GM18909 (cell line): ENCODE measurements around the gene GBGT1.

Experiments
- ATAC-seq: cut with Tn5 transposase; IDR thresholded peaks from one replicate; pipeline ENCODE4 v1.9.1; 2021; ENCODE audit warnings: mild to moderate bottlenecking; ENCODE audit not compliant: unreplicated experiment, poor library complexity

GBGT1 gene

DNA sequence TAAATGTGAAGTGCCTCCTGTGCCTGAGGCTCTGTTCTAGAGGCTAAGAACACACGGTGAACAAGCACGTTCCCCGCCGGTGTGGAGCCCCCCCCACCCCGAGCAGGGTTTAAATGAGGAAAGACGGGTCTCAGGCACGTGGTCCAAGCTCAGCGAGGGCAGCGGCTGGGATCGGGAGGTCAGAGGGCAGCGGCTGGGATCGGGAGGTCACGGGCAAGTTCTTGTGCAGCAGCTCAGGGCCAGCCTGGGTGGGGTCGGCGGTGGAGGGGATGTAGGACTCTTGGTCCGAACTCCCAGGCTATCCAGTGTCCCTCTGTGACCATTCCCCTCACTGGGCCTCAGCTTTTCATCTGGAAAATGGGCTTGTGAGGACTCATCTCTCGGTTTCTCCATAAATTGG is 2.7 kb upstream of the GBGT1 start:
- ATAC-seq: no peak

DNA sequence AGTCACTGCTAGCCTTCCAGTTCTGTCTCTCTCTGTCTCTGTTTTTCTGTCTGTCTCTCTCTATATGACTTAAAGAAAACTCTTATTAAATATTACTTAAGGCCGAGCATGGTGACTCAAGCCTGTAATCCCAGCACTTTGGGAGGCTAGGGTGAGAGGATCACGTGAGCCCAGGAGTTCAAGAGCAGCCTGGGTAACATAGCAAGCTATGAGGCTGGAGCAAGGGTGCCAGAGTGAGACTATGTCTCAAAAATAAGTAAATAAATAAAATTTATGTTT is 1.7 kb upstream of the GBGT1 start:
- no peak for ATAC-seq

DNA sequence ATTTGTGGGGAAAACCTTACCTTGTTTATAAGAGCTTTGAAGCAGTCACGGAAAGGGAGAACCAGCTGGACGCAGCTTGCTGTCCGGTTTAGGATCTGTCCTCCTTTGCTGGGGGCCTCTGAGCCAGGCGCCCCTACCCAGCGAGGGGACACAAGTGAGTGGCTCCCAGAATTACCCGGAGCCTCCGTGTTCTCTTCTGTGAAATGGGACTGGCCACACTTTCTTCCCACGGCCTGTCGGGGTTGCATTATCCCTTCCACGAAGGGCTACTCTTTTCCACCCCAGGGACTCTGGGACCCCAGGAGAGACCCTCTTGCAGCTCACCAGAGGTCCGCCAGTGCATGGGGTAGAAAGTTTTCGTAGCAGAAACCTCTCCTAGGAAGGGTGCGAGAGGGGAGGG is 477 bp upstream of the GBGT1 start:
- no peak for ATAC-seq

DNA sequence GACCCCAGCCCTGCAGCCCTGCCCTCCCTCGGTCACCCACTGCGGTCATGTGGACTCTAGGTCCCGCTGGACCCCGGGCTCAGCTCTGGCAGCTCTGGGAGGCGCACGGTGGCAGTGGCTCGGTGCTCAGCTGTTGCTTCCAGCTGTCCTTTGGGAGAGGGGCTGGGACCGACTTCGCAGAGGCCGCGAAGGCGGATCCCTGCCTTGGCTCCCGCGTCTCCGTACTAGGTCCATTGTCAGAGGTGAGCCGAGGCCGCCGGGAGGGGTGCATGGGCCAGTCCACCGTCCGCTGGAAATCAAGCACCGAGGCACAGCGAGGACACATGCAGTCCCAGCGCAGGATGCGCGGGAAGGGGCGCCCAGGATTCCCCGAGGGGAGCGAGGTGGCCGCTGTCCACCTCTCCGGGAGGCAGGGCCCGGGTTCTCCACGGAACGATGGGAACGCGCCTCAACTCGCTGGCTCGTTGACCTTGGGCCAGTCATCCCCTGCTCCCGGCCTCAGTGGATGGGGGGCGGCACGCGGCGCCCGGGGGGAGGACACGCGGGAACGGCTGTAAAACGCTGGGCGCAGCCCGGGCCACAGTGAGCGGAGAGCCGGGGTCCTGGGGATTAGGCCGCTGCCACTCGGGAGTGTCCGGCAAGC is 732 bp downstream of the GBGT1 start:
- no peak for ATAC-seq

DNA sequence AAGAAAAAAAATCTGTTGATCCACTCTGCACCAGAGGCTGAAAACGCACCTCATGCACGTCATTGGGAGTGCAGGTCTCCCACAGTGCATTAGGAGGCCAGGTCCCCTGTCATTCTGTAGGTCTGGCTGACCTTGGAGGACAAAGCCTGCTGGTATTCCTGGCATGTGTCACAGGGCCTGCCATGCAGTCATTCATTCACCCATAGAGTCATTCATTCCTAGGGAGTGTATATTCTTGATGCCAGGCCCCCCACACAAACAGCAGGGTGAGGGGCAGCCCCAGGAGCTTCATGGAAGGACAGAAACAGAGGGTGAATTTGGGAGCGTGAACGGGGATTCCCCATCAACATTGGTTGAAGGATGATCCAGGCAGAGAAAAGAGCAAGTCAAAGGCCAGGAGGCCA is 2.2 kb downstream of the GBGT1 start:
- no peak for ATAC-seq

DNA sequence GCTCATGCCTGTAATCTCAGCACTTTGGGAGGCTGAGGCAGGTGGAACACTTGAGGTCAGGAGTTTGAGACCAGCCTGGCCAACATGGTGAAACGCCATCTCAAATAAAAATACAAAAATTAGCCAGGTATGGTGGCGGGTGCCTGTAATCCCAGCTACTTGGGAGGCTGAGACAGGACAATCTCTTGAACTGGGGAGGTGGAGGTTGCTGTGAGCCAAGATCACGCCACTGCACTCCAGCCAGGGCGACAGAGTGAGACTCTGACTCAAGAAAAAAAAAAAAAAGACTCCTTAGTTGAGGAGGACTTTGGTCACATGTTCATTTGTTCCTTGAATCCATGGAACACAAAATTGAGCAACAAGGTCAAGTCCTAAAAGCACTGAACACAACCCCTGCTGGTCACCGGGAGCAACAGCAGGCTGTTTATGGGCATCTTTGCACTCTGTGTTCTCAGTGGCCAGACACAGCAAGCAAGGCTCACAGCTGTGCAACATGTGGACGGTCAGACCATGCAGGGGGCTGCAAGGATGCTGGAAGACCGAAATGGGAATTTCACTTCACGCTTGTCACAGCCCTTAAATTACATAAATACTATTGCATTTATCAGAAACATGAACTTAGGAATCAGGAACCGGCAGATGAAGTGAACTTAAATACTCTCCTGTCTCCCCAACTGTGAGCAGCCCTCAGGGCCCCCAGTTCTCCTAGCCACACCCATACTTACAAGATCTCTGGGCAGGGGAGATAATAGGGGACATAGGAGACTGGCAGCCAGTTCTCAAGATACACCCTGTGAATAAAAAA is 2.8 kb downstream of the GBGT1 start:
- ATAC-seq: no peak

DNA sequence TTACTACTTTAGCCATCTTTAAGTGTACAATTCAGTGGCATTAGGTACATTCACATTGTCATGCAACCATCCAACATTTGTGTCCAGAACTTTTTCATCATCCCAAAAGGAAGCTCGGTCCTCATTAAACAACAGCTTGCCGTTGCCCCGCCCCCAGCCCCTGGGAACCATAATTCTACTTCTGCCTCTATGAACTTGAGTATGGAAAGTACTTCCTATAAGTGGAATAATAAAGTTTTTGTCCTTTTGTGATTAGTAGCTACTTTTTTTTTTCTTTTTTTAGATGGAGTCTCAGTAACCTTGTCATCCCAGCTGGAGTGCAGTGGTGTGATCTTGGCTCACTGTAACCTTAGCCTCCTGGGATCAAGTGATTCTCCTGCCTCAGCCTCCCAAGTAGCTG is 5.0 kb downstream of the GBGT1 start:
- no peak for ATAC-seq

DNA sequence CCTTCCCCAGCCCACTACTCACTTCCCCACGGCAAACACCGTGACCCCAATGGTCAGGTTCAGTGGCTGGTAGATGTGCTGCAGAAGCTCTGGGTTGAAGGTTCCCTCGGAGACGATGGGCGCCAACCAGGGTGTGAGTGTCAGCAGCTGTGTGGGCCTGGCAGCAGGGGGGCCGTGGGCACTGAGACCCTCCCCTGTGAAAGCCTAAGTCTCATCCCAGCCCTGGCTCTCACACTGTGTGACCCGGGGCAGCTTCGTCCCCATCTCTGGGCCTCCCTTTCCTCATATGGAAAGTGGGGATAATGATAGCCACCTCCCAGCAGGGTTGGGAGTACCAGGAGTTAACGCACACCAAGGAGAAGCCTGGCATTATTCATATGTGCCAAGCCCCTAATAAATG is 8.6 kb downstream of the GBGT1 start:
- ATAC-seq: no peak

DNA sequence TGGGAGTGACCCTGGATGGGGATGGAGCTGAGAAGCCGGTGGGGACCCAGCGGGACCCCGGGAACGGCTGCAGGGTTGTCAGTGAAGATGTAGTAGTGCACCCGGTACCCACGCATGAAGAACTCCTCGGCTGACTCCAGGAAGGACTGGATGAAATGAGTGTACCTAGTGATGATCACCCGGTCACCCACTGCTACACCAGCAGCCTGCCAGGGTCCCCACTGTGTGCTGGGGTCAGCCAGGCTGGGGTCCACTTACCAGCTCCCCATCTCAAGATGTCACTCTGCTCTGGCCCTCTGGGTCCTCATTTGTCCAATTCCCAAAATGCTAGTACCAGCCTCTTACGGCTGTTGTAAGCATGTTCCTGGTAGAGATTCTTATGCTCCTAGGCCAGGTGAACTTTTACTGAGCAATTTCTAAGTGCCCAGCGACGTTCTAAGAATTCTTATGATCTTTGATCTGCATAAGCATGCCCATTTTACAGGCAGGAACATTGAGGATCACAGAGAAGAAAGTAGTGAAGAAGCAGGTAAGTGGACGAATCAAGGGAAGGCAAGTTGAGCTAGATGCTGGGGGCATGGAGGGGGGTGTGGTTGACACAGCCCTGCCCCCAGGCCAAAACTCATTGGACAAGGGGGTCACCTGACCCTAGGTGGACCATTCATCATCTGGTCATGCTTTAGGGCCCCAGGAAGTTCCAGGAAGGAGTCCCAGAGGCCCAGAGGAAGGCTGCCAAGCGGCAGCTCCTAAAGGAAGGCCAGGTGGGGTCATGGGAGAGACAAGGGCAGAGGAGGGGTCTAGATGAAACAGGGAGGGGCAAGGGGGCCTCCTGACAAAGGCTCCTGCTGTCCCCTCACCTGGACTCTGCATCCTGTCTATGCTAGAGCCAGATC is 9.4 kb downstream of the GBGT1 start:
- ATAC-seq: no peak

DNA sequence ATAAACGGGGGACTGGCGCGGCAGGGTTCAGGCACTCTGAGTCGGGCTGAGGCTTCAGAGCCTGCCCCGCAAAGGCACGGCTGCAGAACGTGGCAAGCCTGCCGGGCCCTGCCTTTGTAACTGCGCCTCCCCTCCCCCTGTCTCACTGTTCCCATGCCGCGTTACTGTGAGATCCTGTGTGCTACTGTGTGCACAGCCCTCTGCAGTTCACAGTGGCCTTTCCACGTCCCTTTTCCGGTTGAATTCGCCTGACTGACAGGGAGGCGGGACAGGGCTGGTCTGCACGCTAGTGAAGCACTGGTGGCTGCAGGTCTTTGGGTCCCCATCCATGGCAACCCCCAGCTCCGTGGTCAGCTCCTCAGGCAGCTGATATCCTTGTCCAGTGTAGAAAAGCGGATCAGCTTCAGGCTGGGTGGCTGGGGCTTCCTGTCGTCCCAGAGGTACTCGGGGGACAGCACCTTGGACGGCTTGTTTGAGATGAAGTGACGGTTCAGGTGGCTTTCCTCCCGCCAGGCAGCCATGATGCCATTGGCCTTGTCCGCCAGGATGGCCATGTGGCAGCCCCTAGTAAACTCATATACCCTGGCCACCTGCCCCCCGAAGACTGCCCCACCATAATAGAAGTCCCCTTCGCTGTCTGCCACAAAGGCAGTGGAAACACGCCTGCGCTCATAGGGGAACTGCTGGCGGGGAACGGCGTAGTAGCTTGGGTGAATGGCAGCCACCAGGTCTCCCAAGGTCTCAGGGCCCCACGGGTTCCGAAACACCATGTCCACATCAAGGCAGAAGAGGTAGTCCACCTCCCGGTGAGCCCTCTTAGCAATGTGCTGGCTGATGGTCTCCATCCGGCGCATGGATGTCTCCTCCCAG is 10.3 kb downstream of the GBGT1 start:
- ATAC-seq: no peak

DNA sequence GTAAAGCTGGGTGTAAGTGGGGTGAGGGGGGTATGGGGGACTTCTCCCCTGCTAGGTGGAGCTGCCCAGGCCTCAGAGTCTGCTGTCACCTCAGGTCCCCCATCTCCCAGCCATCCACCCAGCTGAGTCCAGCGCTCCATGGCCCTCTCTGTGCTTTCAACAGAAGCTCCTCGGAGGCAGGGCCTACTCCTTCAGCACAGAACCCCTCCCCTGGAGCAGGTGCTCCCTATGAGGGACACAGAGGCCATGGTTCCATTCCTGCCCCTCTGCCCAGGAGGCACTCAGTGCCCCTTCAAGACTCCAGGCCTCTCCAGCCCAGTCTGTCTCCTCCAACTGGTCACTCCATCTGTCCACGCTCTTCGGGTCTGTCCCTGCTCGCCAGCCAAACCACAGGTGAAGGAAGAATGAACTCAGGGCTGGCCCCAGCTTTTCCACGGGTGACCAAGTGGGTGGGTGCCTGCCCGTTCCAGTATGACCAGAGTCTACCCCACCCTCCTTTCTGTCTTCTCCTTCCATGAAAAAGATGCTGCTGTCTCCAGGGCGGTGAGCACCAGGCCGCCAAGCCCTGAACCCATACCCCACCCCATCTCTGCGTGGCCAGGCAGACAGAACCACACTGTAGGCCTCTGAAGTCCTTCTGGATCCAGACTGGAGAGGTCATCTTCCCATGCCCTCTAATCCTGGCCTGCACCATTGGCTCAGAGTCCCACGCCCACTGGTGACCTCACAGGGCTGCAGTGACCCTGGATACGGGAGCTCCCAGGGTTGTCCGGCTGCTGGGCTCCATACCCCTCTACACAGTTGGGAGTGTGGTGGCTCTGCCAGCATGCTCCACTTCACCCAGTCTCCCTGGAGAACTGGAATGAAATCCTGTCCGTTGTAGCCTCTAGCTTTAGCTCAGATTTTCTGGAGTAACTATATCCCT is 11.9 kb downstream of the GBGT1 start:
- no peak for ATAC-seq

DNA sequence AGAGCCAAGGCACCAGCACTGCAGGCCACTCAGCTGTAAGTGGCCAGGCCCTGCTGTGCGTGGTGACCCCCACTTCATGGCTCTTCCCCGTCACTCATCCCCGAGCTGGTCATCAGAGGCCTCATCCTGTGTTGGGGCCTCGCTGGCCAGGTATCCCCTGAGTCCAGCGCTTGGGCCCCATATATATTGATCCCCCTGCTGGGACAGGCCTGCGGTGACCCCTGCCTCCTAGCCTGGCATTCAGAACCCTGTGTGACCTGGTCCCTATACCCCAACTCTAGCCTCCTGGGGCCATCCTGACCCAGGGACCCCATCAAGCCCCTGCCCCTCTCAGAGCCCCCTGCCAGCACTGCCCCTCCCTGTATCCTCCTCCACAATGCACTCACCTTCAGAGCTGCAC is 12.7 kb downstream of the GBGT1 start:
- no peak for ATAC-seq

DNA sequence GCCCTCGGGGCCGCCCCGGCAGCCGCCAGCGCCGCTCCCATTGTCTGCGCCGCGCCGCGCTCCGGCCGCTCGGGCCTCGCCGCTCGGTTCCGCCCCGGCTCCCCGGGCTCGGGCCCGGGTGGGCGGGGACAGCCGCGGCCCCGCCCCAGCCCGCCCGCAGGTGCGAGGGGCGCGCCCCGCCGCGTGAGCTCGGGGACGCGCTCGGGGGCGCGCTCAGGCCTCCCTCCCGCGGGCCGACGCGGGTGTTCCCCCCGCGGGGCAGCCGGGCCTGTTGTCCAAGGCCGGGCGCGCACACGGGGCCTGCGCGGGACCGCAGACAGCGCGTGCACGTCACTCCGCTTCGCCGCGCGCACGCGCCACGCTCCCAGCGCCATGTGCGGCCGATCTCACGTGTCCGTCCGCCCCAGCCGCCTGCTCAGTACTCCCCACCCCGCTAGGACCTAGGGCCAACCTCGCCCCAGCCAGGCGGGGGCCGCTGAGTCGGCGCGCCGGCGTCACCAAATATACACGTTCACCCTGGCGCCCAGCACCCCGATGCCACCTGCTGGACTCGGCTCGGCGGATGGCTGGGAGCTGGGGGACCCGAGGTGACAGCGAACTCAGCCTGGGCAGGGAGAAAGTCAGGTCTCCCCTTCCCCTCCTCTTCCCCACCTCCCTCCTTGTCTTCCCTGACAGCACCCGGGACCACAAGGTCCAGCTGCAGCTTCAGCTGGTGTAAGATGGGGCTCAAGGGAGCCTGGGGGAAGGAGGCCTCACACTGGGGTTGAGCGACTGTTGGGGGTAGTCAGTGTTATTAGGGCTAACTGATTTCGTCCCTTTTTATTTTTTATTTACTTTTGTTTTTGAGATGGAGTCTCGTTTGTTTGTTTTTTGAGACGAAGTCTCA is 14.3 kb downstream of the GBGT1 start:
- ATAC-seq: peak; percentile 71

DNA sequence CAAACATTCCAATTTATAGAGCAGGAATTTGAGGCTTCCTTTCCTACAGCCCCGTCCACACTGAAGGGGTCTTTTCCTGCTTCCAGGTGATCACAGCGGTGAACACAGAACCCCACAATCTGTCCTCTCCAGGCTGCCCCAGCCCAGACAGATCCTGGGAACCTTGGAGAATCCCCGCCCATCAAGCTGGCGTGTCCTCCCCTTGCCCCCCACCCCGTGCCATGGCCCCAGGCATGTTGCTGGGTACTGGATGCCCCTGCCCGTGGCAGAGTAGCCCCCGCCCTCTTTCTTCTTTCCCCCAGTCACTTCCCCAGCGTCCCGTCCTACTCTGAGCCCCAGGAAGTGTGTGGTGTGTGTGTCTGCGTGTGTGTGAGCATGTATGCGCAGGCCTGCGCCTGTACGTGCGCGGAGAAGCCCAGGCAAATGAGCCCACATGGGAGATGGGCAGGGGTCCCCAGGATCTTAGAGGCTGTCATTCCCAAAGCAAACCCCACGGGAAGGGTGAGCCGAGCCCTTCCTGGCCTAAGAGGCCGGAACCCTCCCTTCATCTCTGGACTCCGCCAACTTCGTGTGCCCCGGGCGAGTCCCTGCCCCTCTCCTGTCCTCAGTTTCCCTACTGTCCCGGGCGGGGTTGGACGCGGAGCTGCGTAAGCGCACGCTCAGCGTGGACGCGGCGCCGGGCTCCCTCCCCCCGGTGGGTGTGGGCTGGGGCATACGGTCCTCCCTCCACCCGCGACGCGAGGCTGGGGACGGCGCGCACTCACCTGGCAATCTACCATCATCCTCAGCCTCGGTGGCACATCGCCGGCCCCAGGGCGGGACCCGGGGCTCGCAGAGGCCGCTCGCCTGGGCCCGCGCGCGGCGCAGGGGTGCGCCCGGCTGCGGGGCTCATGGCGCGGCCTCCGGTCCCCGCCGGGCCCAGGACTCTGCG is 15.2 kb downstream of the GBGT1 start:
- ATAC-seq: peak; percentile 16

DNA sequence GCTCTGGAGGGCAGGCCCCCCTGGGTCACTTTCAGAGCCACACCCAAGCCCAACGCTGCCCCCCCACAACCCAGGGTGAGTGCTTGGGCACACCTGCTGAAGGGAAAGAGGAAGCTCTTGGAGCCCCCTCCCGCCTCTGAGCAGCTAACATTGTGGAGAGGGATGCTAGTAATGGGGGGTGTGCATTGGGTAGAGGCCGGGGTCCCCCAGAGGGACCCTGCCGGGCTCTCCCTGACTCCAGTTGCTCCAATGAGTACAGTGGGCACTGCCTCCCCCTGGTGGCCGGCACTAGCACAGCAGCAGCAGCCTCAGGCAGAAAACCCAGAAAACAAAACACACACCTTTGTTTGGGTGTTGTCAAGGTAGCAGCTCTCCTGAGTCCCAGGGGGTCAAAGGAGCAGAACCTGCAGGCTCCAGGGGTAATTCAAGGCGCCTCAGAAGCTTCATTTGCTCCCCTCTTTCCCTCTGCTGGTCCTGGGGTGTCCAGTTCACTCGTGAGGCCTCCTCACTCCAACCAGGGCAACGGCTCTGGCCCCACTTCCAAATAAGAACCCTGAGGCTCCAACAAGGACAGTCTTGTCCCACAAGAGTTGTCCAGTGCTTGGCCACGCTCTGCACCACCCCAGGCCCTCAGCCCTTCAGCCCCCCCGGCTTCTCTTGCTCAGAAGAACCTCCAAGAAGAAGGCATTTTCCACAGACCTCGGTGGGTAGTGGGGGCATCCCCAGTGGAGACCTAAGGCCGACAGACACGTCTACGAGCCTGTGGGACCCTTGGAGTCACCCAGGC is 16.1 kb downstream of the GBGT1 start:
- no peak for ATAC-seq

DNA sequence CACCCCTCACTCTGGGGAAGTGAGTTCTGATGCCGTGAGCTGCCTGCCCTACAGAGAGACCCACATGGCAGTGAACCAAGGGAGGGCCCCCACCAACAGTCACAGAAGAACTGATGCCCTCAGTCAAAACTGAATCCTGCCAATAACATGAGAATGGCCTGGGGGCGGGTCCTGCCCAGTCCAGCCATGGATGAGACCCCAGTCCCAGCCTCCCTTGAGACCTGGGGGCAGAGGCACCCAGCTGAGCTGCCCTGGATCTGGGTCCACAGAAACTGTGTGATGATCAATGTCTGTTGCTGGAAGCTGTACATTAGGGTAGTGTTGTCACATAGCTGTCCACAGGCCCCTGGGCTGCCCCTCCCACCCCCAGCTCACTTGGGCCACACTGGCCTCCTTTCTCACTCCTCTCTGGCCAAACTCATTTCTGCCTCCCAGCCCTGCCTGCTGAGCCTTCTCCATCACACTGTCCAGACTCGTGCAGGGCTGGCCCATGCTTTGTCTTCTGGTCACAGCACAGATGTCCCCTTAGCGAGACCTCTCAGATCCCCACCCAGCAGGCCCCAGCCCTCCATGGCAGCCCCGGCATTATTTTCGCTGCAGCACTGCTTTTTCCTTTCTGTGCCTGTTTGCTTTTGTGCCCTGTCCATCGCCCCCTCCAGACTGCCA is 16.8 kb downstream of the GBGT1 start:
- ATAC-seq: no peak
